ENCODE results near the gene KDM5C. TPM values are rescaled to one million over a fixed set of nuclear protein-coding genes. Genes with fewer than 3 reads are reported as not detected.

The KDM5C gene
- total and polyA plus RNA-seq, 2 of the 8 experiments (the other 6 are each of a cell fraction or from before 2014, with no cell fraction given), result 42.4 to 82.2 TPM

DNA sequence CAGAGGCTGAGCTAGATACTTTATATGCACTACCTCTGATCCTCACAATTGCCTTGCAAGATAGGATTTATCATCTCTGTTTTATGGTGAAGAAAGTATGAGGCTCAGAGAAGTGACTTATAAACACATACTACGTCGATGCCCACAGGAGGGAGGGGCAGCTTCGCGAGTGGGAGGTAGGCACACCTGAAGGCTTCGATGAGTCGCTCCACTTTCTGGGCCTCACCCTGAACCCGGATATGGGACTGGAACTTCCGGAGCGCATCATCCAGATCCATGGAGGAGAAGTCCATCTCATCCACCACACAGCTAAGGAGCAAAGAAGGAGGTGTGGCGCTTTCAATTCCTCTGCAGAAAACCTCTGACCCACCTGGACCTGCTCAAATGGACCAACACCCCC lies 22.9 kb upstream of the KDM5C start:
- H2BK5ac ChIP-seq (ENCODE audit: low read depth, low read length), result no peak overlapping the region
- no peak overlapping the region for H3K4me3 ChIP-seq (ENCODE audit: extremely low read depth in 1 of 4, insufficient read depth in 2 of 4, low read depth in 3 of 4, low read length in 4 of 4)
- H3K23me2 ChIP-seq (ENCODE audit: low read depth, low read length), result no peaks in the 10 kb centered on the region; the same call in 1 of the 2 replicates
- H3K18ac ChIP-seq (ENCODE audit: extremely low read depth, low read length), result no peak overlapping the region
- H3K56ac ChIP-seq (replicated peaks; ENCODE audit: insufficient read length, low read depth, low read length), result no peak overlapping the region
- no peaks in the 10 kb centered on the region for H3K79me2 ChIP-seq (ENCODE audit: control insufficient read depth in 1 of 2, insufficient read depth in 2 of 2, low read length in 2 of 2)
- CTCF ChIA-PET (ENCODE audit: partially characterized antibody), result interaction anchor here (1.4 to 2.7 kb wide), 2 partner anchors 8 to 9 kb away, joined by 3 to 8 read pairs; no protein-coding TSS in a partner anchor
- no peaks in the 10 kb centered on the region for H3K9me3 ChIP-seq (ENCODE audit: insufficient read depth in 2 of 2, low read depth in 1 of 2, low read length in 1 of 2)
- POLR2A ChIA-PET (ENCODE audit: partially characterized antibody), result no interaction called here
- no peak overlapping the region for H2AFZ ChIP-seq (ENCODE audit: low read length)
- H3K36me3 ChIP-seq (ENCODE audit: control insufficient read depth in 2 of 4, insufficient read depth in 4 of 4, low read length in 3 of 4), result peaks cover 0 to 3% (median 0%) of the 10 kb centered on the region in 4 experiments; a peak in 1 of 8 replicates
- H2AK5ac ChIP-seq (ENCODE audit: low read depth, low read length), result no peak overlapping the region
- H4K20me1 ChIP-seq (replicated peaks in 1 of 2; ENCODE audit: control insufficient read depth in 1 of 2, insufficient read depth in 2 of 2, low read length in 2 of 2), result no peaks in the 10 kb centered on the region
- WGBS, 2 experiments (ENCODE audit: extremely low coverage in 1 of 2, insufficient coverage in 1 of 2, insufficient read length in 1 of 2, insufficient replicate concordance in 2 of 2, low coverage in 1 of 2, low lambda C conversion rate in 2 of 2, missing lambda C conversion rate in 1 of 2), result 98% methylated on average over 7 of the region's 10 CpGs; no CpG with 5 or more reads in 1 of the 2 experiments
- H3K27ac ChIP-seq (ENCODE audit: low read depth, low read length), result no peak overlapping the region
- FAIRE-seq, result no peak
- DNase-seq (ENCODE audit: low read depth in 1 of 2, low spot score in 2 of 2), result no peak
- H2BK15ac ChIP-seq (ENCODE audit: low read length), result no peak overlapping the region
- H3K4ac ChIP-seq (replicated peaks; ENCODE audit: insufficient read length, low read depth, low read length), result no peak overlapping the region
- H3K14ac ChIP-seq (ENCODE audit: insufficient read length), result no peak overlapping the region
- no peak overlapping the region for H3K23ac ChIP-seq (ENCODE audit: insufficient read length)
- H4K8ac ChIP-seq (ENCODE audit: extremely low read depth, insufficient read depth, low read length), result no peak overlapping the region
- no peaks in the 10 kb centered on the region for H3K79me1 ChIP-seq (ENCODE audit: low read depth, low read length)
- H3K27me3 ChIP-seq (replicated peaks in 1 of 4; ENCODE audit: control insufficient read depth in 3 of 4, extremely low read depth in 1 of 4, insufficient read depth in 3 of 4, low read length in 3 of 4), result no peaks in the 10 kb centered on the region
- no peak overlapping the region for H2BK12ac ChIP-seq (ENCODE audit: low read depth, low read length)
- no peaks in the 10 kb centered on the region for H3K4me1 ChIP-seq (replicated peaks in 1 of 4; ENCODE audit: control insufficient read depth in 3 of 4, insufficient read depth in 4 of 4, low read length in 3 of 4)
- H3K4me2 ChIP-seq (ENCODE audit: insufficient read depth in 1 of 2, low read depth in 2 of 2, low read length in 2 of 2), result no peak overlapping the region
- H2BK20ac ChIP-seq (ENCODE audit: low read length), result no peak overlapping the region
- no peak overlapping the region for H2BK120ac ChIP-seq (replicated peaks; ENCODE audit: low read depth, low read length)
- H4K91ac ChIP-seq (replicated peaks; ENCODE audit: insufficient read length, low read length), result no peak overlapping the region
- no peak overlapping the region for H4K5ac ChIP-seq (ENCODE audit: insufficient read length, low read depth, low read length)
- no peak overlapping the region for H3K9ac ChIP-seq (replicated peaks in 1 of 4; ENCODE audit: extremely low read depth in 1 of 4, low read depth in 3 of 4, low read length in 3 of 4)
- TF ChIP-seq FOSL1 (IDR thresholded peaks at IDR 0.05; ENCODE audit: insufficient read depth, low read depth, low read length) (no peak), ZNF274 (IDR thresholded peaks at IDR 0.05; ENCODE audit: borderline replicate concordance, extremely low read depth, low read length) (no peak), SP4 (IDR thresholded peaks at IDR 0.05; ENCODE audit: low read length) (no peak), BACH1 (IDR thresholded peaks at IDR 0.05; ENCODE audit: low read length) (no peak), JUN (IDR thresholded peaks at IDR 0.05; ENCODE audit: low read depth, low read length) (no peak), SUZ12 (IDR thresholded peaks at IDR 0.05; ENCODE audit: low read length) (no peak)
- TF ChIP-seq, protein P1, sequence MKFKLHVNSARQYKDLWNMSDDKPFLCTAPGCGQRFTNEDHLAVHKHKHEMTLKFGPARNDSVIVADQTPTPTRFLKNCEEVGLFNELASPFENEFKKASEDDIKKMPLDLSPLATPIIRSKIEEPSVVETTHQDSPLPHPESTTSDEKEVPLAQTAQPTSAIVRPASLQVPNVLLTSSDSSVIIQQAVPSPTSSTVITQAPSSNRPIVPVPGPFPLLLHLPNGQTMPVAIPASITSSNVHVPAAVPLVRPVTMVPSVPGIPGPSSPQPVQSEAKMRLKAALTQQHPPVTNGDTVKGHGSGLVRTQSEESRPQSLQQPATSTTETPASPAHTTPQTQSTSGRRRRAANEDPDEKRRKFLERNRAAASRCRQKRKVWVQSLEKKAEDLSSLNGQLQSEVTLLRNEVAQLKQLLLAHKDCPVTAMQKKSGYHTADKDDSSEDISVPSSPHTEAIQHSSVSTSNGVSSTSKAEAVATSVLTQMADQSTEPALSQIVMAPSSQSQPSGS (IDR thresholded peaks at IDR 0.05; ENCODE audit: low read length), result no peak

Data from H1 (cell line).